GM19035 (cell line): Measurements from ENCODE around the gene FOXC2.

Source experiments
- ATAC-seq: cut with Tn5 transposase; IDR thresholded peaks from one replicate; pipeline ENCODE4 v1.9.1; 2021; ENCODE audit not compliant: unreplicated experiment

FOXC2 gene

GRCh38 chr16:86610779-86611524 is 44.3 kb downstream of the FOXC2 start:
- ATAC-seq, result no peak

- ATAC-seq, result no peak
Measured at GRCh38 chr16:86611525-86611855, 44.9 kb downstream of the FOXC2 start.

GRCh38 chr16:86611941-86612340 is 45.3 kb downstream of the FOXC2 start:
- ATAC-seq, result no peak

- no peak for ATAC-seq
Measured at GRCh38 chr16:86614699-86615098, 48.1 kb downstream of the FOXC2 start.

DNA sequence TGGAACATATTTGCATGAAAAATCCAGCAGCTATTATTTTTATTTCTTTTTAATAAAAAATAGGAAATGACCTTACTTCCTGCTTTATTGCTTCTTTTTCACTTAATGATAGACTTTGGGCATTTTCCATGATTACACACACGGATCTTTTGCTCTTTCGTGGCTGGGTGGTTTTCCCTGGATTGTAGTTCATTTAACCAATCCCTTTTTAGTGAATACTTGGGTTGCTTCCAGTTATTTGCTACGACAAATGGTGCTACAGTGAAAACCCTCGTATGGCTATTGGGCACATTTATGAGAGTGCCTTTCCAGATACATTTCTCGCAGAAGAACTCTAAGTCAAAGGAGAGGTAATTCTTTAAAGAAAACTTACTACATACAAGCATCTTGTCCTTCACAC is 50.3 kb downstream of the FOXC2 start:
- ATAC-seq, result no peak

- ATAC-seq, result no peak
Measured at GRCh38 chr16:86618431-86619238, 52.0 kb downstream of the FOXC2 start.
